ENCODE measurements around the gene NXF2. TPM values are rescaled to one million over a fixed set of nuclear protein-coding genes. Genes with fewer than 3 reads are reported as not detected.

Gene NXF2
- total RNA-seq, 1 experiment from 2014 or later = not detected

GRCh38 chrX:102338162-102338561 lies 91.2 kb downstream of the NXF2 start:
- H3K4me3 ChIP-seq (ENCODE audit: low read depth, low read length, poor library complexity, severe bottlenecking) = no peak overlapping the region
- no TSS peak for BruUV-seq (replicated peaks)
- no peaks in the 10 kb centered on the region for H3K4me1 ChIP-seq (ENCODE audit: insufficient read depth, low read length, poor library complexity, severe bottlenecking)
- ChIA-PET POLR2A (ENCODE audit: low non-redundant PET) (no interaction called here), CTCF (no interaction called here)
- intact Hi-C loops (cut with micrococcal nuclease; ENCODE audit: unreplicated experiment) = no loop called here
- no peak for TF ChIP-seq EZH2 (IDR thresholded peaks at IDR 0.05; ENCODE audit: borderline replicate concordance, low read depth, low read length, poor library complexity, severe bottlenecking)
- no peak for DNase-seq (ENCODE audit: low spot score)
- H3K36me3 ChIP-seq (ENCODE audit: insufficient read depth, low read length, poor library complexity, severe bottlenecking) = no peaks in the 10 kb centered on the region
- H3K27me3 ChIP-seq (replicated peaks; ENCODE audit: insufficient read depth, low read depth, low read length, poor library complexity) = no peaks in the 10 kb centered on the region
- no peaks in the 10 kb centered on the region for H3K9me3 ChIP-seq (ENCODE audit: low read depth, low read length, poor library complexity, severe bottlenecking)
- H3K27ac ChIP-seq (ENCODE audit: low read depth, low read length, poor library complexity, severe bottlenecking) = no peak overlapping the region

- Histone ChIP-seq H3K9me3 (ENCODE audit: low read depth, low read length, poor library complexity, severe bottlenecking) (no peaks in the 10 kb centered on the region), H3K4me3 (ENCODE audit: low read depth, low read length, poor library complexity, severe bottlenecking) (no peak overlapping the region), H3K36me3 (ENCODE audit: insufficient read depth, low read length, poor library complexity, severe bottlenecking) (no peaks in the 10 kb centered on the region), H3K27ac (ENCODE audit: low read depth, low read length, poor library complexity, severe bottlenecking) (no peak overlapping the region), H3K4me1 (ENCODE audit: insufficient read depth, low read length, poor library complexity, severe bottlenecking) (no peaks in the 10 kb centered on the region), H3K27me3 (replicated peaks; ENCODE audit: insufficient read depth, low read depth, low read length, poor library complexity) (no peaks in the 10 kb centered on the region)
- TF ChIP-seq EZH2 (IDR thresholded peaks at IDR 0.05; ENCODE audit: borderline replicate concordance, low read depth, low read length, poor library complexity, severe bottlenecking) = no peak
- no peak for TF ChIP-seq CTCF (conservative IDR thresholded peaks at IDR 0.05; ENCODE audit: low read depth, low read length)
- intact Hi-C loops (cut with micrococcal nuclease; ENCODE audit: unreplicated experiment) = no loop called here
- BruUV-seq (replicated peaks) = no TSS peak
- CTCF ChIA-PET = no interaction called here
- peak; percentile 4 for DNase-seq (ENCODE audit: low spot score)
- POLR2A ChIA-PET (ENCODE audit: low non-redundant PET) = no interaction called here
These were observed 92.6 kb downstream of the NXF2 start for GRCh38 chrX:102339312-102340298.

GRCh38 chrX:102341867-102342266 lies 94.9 kb downstream of the NXF2 start:
- H3K36me3 ChIP-seq (ENCODE audit: insufficient read depth, low read length, poor library complexity, severe bottlenecking) = no peaks in the 10 kb centered on the region
- H3K27ac ChIP-seq (ENCODE audit: low read depth, low read length, poor library complexity, severe bottlenecking) = no peak overlapping the region
- no peaks in the 10 kb centered on the region for H3K4me1 ChIP-seq (ENCODE audit: insufficient read depth, low read length, poor library complexity, severe bottlenecking)
- ChIA-PET POLR2A (ENCODE audit: low non-redundant PET) (no interaction called here), CTCF (no interaction called here)
- intact Hi-C loops (cut with micrococcal nuclease; ENCODE audit: unreplicated experiment) = no loop called here
- TF ChIP-seq EZH2 (IDR thresholded peaks at IDR 0.05; ENCODE audit: borderline replicate concordance, low read depth, low read length, poor library complexity, severe bottlenecking) (no peak), CTCF (conservative IDR thresholded peaks at IDR 0.05; ENCODE audit: low read depth, low read length) (peak; percentile 35; the same call in 1 of the 2 replicates)
- no peak overlapping the region for H3K4me3 ChIP-seq (ENCODE audit: low read depth, low read length, poor library complexity, severe bottlenecking)
- no peak for DNase-seq (ENCODE audit: low spot score)
- H3K27me3 ChIP-seq (replicated peaks; ENCODE audit: insufficient read depth, low read depth, low read length, poor library complexity) = no peaks in the 10 kb centered on the region
- no peaks in the 10 kb centered on the region for H3K9me3 ChIP-seq (ENCODE audit: low read depth, low read length, poor library complexity, severe bottlenecking)
- BruUV-seq (replicated peaks) = no TSS peak
